ENCODE results near the gene CHGA.

Gene CHGA, protein sequence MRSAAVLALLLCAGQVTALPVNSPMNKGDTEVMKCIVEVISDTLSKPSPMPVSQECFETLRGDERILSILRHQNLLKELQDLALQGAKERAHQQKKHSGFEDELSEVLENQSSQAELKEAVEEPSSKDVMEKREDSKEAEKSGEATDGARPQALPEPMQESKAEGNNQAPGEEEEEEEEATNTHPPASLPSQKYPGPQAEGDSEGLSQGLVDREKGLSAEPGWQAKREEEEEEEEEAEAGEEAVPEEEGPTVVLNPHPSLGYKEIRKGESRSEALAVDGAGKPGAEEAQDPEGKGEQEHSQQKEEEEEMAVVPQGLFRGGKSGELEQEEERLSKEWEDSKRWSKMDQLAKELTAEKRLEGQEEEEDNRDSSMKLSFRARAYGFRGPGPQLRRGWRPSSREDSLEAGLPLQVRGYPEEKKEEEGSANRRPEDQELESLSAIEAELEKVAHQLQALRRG

DNA sequence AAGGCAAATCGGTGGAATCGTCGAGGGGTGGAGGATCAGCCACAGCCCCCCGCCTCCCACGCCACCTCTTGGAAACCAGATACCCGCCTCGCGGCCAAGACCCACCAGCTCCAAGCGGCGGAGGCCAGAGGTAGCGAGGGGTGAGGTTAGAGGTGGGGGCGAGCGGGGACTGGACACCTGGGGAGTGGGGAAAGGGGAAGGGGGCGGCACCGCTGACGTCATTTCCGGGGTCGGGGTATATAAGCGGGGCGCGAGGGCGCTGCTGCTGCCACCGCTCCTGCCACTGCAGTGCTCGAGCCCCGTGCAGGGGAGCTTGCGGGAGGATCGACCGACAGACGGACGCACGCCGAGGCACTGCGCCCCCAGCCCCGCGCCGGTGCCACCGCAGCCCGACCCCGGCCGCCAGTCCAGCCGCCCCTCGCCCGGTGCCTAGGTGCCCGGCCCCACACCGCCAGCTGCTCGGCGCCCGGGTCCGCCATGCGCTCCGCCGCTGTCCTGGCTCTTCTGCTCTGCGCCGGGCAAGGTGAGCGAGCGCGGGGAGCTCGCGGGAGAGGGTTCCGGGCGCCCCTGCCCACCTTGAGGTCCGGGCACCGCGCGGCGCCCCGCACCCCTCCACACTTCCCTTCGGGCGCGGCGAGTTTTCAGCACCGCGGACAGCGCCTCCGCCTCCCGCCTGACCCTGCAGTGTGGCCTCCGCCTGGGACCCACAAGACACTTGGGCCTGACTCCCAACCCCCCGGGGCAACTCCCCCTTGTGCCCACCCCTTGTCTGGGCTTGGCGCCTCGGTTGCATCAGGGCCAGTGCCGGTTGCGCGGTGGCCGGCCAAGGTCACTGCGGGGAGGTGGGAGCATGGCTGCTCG is at the start of gene CHGA:
TSS of gene CHGA (plus strand) at position 268 of the 861 bp plus-strand sequence. CDS start at position 478, 210 bp downstream.
- DNase-seq (ENCODE audit: low spot score), result peak; percentile 83

DNA sequence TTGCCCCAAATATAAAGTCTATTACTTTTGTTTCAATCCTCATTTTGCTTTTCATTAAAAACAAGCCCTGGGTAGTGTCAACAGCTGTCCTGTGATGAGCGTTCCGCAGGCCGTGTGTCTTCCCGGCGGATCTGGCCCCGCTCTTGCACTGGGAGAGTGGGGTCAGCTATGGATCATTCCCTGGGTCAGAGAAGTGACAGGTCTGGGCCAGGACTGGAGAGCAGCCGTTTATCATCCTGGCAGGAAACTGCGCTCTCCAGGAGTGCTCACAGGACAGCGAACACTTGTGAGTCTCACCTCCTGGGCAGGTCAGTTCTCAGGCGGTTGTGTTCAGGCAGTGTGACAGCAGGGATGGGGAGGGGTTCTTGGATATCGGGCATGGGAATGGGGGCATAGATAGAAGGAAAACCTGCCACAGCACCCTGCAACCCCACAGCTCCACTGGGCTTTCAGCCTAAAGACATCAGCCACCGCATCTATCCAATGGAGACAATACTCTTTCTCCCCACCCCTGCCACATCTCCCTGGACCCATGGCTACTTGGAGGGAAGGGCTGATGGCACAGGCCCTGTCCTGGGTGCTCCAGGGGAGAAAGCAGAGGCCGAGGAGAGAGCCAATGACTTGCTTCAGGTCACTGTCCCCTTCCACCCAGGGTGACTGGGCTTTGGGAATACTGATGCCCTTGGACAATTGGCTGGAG is 47.8 kb upstream of the CHGA start:
- no peak for DNase-seq (ENCODE audit: low spot score)

GRCh38 chr14:92877757-92878431 is 45.1 kb upstream of the CHGA start:
- peak; percentile 27 for DNase-seq (ENCODE audit: low spot score)

DNA sequence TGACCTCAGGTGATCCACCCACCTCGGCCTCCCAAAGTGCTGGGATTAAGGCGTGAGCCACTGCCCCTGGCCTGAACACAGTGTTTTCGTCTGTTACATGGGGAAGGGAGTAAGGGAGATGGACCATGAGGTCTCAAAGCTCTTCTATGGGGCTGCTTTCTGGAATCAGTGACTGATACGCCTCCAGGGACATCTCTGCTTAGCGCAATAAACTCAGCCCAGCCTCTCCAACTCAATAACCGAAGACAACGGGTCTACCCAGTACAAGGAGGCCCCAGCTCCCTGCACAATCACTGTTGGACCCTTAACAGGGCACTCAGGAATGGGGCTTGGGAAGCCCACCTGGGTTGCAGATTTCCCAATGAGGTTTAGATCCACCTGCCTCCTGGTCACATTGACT is 42.6 kb upstream of the CHGA start:
- no peak for DNase-seq (ENCODE audit: low spot score)

DNA sequence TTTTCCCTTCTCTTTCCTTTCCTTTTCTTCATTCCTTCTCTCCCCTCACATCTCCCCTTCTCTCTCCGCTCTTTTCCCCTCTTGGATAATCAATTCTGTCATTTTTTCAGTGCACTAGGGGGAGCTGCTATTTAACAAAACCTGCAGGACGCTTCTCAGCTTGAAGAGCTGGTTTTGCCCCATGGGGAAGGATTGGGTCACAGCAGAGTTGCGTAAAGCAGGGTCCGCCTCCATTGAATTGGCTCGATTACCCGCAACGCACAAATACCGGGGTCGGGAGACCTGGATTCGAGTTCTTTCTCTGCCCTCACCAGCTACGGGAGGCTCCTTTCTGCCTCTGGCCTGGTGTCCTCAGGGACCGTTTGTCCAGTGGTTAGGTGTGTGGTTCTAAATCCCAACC is 42.1 kb upstream of the CHGA start:
- peak; percentile 41 for DNase-seq (ENCODE audit: low spot score)

DNA sequence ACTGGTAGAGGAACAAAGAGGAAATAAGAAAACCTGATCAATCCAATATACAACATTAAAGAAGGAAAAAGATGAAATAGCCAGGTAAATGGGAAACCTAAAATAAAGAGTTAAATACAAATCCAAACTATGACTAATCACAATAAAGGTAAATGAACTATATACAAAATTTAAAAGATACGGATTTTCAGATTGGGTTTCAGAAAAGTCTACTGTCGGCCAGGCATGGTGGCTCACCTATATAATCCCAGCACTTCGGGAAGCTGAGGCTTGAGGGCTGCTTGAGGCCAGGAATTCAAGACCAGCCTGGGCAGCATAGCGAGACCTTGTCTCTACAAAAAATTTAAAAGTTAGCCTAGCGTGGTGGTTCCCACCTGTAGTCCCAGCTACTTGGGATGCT is 39.9 kb upstream of the CHGA start:
- no peak for DNase-seq (ENCODE audit: low spot score)

DNA sequence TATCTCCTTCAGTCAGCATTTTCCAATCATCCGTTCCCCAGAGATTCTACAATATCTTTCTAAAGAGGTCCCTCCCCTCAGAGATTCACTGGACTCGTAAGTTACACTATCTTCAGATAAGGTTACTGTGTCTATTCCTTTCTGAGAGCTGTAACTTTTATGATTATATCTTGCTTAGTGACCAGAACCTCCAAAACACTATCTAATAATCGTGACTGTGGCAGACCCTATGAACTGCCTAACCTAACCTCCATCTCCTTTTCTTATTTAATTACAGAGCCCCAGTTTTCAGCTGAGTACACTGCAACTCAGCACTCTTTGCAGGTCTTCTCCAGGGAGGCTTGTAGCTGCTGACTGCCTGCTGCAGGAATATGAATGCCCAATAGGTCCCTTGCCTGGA is 38.5 kb upstream of the CHGA start:
- DNase-seq (ENCODE audit: low spot score), result no peak

GRCh38 chr14:92885279-92886061 is 37.5 kb upstream of the CHGA start:
- no peak for DNase-seq (ENCODE audit: low spot score)

DNA sequence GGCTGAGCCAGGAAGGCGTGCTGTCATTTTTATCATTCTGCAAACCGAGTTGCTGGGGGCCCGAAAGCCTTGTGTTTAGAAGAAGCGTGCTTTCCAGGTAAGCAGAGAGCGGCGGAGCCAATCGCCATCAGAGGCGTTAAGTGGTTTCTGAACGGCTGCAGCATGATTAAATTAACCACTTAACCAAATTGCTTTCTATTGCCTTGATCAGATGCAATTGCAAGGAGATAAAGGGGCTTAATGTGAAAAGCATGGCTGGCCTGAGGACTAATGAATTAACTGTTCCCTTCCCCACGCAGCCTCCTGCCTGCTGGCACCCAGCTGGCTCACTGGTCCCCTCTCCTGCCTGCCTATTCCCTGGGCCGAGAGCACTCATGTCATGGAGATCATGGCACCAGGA is 36.6 kb upstream of the CHGA start:
- DNase-seq (ENCODE audit: low spot score), result no peak

DNA sequence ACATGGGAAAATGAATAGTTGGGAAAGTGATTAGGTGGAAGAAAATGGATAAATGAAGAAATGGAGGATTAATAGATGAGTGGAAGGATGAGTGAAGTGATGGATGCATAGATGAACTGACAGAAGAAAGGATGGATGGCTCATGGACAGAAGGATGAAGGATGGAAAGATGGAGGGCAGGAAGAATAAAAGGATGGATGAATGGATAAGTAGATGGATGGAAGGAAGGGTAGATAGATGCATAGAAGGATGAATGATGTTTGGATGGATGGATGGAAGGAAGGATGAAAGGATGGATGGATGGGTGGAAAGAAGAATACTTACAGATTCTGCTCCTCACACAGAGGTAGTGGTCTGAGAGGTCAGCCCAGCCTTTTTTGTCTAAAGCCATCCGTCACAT is 35.8 kb upstream of the CHGA start:
- DNase-seq (ENCODE audit: low spot score), result no peak

DNA sequence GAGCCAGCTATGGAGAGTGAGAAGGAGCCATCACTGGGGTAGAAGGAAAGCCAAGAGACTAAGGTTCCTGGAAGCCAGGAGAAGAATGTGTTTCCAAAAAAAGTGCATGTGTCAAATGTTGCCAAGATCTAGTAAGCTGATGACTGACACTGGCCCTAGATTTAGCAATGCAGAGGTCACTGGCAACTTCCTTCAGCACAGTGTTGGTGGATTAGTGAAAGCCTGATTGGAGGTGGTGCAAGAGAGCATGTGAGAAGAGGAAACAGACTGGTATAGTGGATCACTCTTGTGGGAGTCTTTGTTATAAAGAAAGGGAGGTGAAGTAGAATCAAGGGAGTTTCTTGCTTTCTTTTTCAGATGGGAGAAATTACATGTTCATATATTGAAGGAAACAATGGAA is 34.1 kb upstream of the CHGA start:
- no peak for DNase-seq (ENCODE audit: low spot score)

- DNase-seq (ENCODE audit: low spot score), result no peak
These were observed 31.9 kb upstream of the CHGA start for GRCh38 chr14:92890830-92891588.

DNA sequence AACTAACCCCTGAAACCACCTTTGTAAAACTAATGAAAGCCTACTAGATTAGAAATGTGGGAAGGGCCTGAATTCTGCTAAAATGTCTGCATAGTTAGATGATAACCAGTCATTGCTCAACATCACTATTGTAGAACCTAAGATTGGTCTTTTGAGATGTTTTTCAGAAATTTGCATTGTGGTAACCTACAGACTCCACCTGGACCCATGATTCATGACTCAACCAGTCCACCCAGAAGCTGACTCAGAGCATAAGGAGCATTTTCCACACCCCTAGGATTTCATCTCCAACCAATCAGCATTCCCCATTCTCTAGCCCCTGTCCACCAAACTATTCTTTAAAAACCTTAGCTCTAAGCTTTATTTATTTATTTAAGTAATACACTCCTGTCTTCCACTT is 30.4 kb upstream of the CHGA start:
- DNase-seq (ENCODE audit: low spot score), result no peak

- no peak for DNase-seq (ENCODE audit: low spot score)
These were observed 27.5 kb upstream of the CHGA start for GRCh38 chr14:92895352-92895878.

GRCh38 chr14:92897922-92898565 is 24.9 kb upstream of the CHGA start:
- DNase-seq (ENCODE audit: low spot score), result no peak

GRCh38 chr14:92898566-92899131 is 24.3 kb upstream of the CHGA start:
- DNase-seq (ENCODE audit: low spot score), result no peak

DNA sequence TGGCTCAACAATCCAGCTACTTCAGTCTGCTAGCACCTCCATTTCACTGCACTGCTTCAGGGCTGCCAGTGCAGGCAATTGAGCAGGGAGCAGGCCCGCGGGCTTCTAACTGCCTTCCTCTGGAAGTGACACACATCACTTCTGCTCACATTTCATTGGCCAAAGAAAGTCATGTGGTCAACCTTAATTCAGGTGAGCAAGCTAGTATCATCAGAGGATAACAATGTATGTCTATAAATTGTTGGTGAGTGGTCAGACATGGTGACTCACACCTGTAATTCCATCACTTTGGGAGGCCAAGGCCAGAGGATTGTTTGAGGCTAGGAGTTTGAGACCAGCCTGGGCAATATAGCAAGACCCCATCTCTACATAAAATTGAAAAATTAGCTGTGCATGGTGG is 22.3 kb upstream of the CHGA start:
- no peak for DNase-seq (ENCODE audit: low spot score)

GRCh38 chr14:92902191-92902590 is 20.8 kb upstream of the CHGA start:
- DNase-seq (ENCODE audit: low spot score), result no peak

GRCh38 chr14:92902726-92903125 is 20.2 kb upstream of the CHGA start:
- DNase-seq (ENCODE audit: low spot score), result no peak
